Measurements from ENCODE around the gene FMC1.

DNA sequence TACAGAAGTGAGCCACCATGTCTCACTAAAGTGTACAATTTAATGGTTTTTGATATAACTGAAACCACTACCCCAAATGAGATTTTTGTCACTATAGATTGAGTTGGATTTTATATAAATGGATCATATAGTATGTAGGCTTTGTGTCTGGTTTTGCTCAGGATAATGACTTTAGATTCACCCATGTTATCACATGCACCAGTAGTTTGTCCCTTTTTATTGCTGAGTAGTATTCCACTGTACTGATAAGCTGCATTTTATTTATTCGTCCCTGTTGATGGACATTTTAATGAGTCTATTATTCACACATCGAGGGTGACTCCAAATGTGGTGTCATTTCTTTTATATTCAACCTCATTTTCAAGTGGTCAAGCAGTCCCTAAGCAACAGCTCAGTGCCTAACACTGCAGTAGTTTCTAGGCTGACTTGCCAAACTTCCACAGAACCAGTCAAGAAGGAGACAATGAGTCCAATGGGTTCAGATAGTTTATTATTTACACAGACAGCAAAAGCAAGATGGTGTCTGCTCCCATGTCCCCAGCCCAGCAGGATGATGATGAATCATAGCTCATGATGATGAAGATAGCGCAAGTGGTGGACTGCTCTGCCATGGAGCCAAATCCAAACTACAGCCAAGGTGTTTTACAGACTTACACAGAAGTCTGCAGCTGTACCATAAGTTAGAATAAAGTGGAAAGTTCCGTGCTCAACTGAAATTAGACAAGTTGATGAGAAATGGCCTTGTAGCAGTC is 6.6 kb upstream of the FMC1 start:
- TF ChIP-seq, protein P1, sequence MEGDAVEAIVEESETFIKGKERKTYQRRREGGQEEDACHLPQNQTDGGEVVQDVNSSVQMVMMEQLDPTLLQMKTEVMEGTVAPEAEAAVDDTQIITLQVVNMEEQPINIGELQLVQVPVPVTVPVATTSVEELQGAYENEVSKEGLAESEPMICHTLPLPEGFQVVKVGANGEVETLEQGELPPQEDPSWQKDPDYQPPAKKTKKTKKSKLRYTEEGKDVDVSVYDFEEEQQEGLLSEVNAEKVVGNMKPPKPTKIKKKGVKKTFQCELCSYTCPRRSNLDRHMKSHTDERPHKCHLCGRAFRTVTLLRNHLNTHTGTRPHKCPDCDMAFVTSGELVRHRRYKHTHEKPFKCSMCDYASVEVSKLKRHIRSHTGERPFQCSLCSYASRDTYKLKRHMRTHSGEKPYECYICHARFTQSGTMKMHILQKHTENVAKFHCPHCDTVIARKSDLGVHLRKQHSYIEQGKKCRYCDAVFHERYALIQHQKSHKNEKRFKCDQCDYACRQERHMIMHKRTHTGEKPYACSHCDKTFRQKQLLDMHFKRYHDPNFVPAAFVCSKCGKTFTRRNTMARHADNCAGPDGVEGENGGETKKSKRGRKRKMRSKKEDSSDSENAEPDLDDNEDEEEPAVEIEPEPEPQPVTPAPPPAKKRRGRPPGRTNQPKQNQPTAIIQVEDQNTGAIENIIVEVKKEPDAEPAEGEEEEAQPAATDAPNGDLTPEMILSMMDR (conservative IDR thresholded peaks at IDR 0.05), result no peak
- no peak for TF ChIP-seq ZFX (IDR thresholded peaks at IDR 0.05)

All from C4-2B (cell line).